Epithelial cell of proximal tubule (primary cell): ENCODE data around the gene STRN4. TPM values are rescaled to one million over a fixed set of nuclear protein-coding genes. Genes with fewer than 3 reads are reported as not detected.

Source experiments
- DNase-seq: peaks from one replicate; pipeline ENCODE4 v3.0.0-alpha.2; 2011; ENCODE audit warnings: low read depth
- H3K4me3 ChIP-seq: 2 replicates; pipeline ENCODE4 v1.5.1; 2011; ENCODE audit warnings: low read depth, mild to moderate bottlenecking, low read length
- CTCF ChIP-seq: conservative IDR thresholded peaks from 2 replicates; pipeline ENCODE4 v1.5.1; 2012; ENCODE audit warnings: low read depth, mild to moderate bottlenecking, low read length
- total RNA-seq: library from RNA; depleted of rRNA; stranded (reverse); fragments of >200 nt; gene quantifications from 2 replicates; pipeline ENCODE4 v1.2.3, GENCODE V29; 2015

Gene STRN4
- total RNA-seq, 1 donor from 2014 or later = 62.1 TPM

GRCh38 chr19:46745521-46746280, 549 bp downstream of the STRN4 start, which contains the start of gene FKRP:
TSS of gene FKRP (plus strand) at chr19:46746057. CDS start at chr19:46755451, 9,394 bp downstream.
- DNase-seq = no peak
- no peak for TF ChIP-seq CTCF
- peak within 1 kb of the TSS; percentile 83 for H3K4me3 ChIP-seq

- H3K4me3 ChIP-seq = peak overlapping the region; percentile 83
- no peak for DNase-seq
- TF ChIP-seq CTCF = no peak
Measured at GRCh38 chr19:46745030-46745429, 1.2 kb downstream of the STRN4 start.

- peak overlapping the region; percentile 83 for H3K4me3 ChIP-seq
- DNase-seq = no peak
- no peak for TF ChIP-seq CTCF
Measured at GRCh38 chr19:46744005-46744691, 2.1 kb downstream of the STRN4 start.

GRCh38 chr19:46742926-46743480, 3.2 kb downstream of the STRN4 start:
- no peak overlapping the region for H3K4me3 ChIP-seq
- no peak for DNase-seq
- no peak for TF ChIP-seq CTCF

GRCh38 chr19:46741447-46741846, 4.8 kb downstream of the STRN4 start:
- no peak for DNase-seq
- H3K4me3 ChIP-seq = no peak overlapping the region
- TF ChIP-seq CTCF = no peak

- no peak for TF ChIP-seq CTCF
- no peak for DNase-seq
- no peak overlapping the region for H3K4me3 ChIP-seq
Measured at GRCh38 chr19:46739290-46739771, 6.9 kb downstream of the STRN4 start.
